HCT116 (cell line): ENCODE results near the gene VRK3. TPM values are rescaled to one million over a fixed set of nuclear protein-coding genes. Genes with fewer than 3 reads are reported as not detected.

Experiments used
- ATAC-seq: fragments of 200-7000 bp; cut with Tn5 transposase; 2 replicates; pipeline ENCODE4 v1.9.1; 2020; ENCODE audit warnings: mild to moderate bottlenecking, moderate library complexity
- BruUV-seq: library from RNA; stranded (reverse); fragments of 400-500 nt; replicated peaks from 2 replicates; lab custom pipeline; 2021; lab: Mats Ljungman, UMichigan
- CTCF ChIA-PET: fragments of 300-600 bp; sonication (Branson Sonifier 250); formaldehyde crosslinking; loops from one replicate; lab custom pipeline; 2021; ENCODE audit warnings: antibody characterized with exemption; lab: Charles Lee
- POLR2A ChIA-PET: fragments of 300-600, 350-600 bp; sonication (Branson Sonifier 250); formaldehyde crosslinking; loops from one replicate; lab custom pipeline; 2021; ENCODE audit warnings: antibody characterized with exemption; lab: Charles Lee
- RAD21 ChIA-PET, 2 experiments: fragments of 300-600 bp; sonication (Branson Sonifier 250); formaldehyde crosslinking; loops; one replicate each; lab custom pipeline; 2023; ENCODE audit warnings: low total read pairs in 2 of 2; ENCODE audit not compliant: uncharacterized antibody in 2 of 2, unreplicated experiment in 2 of 2, low non-redundant PET in 1 of 2; lab: Charles Lee
- DNase-seq: peaks from one replicate; pipeline ENCODE4 v3.0.0-alpha.2; 2010; ENCODE audit warnings: low read depth, low spot score
- H2AFZ ChIP-seq: fragments of 200-600 bp; shearing (Covaris generic), sonication (generic); 2 replicates; pipeline ENCODE4 v1.6.1; 2017; ENCODE audit warnings: low read depth, mixed run types, mixed read lengths, antibody characterized with exemption, low read length; ENCODE audit not compliant: poor library complexity, severe bottlenecking
- H3K27ac ChIP-seq: 2 replicates; pipeline ENCODE4 v1.5.1; 2012; ENCODE audit warnings: low read depth, low read length
- H3K27me3 ChIP-seq: fragments of 200-600 bp; sonication (generic); 2 replicates; pipeline ENCODE4 v1.6.1; 2016; ENCODE audit warnings: mixed run types, low read length, mixed read lengths; ENCODE audit not compliant: insufficient read depth
- H3K36me3 ChIP-seq, 2 experiments: fragments of 200-500 bp in 1 of 2; fragments of 200-600 bp in 1 of 2; sonication (Bioruptor generic) in 1 of 2; sonication (generic) in 1 of 2; 2 replicates each; pipeline versions ENCODE4 v1.5.1 to v1.6.1; 2014 to 2016; ENCODE audit warnings: low read length in 2 of 2, inconsistent platforms in 1 of 2, mixed read lengths in 1 of 2, mixed run types in 1 of 2; ENCODE audit not compliant: insufficient read depth in 2 of 2, control insufficient read depth in 1 of 2
- H3K4me1 ChIP-seq, 2 experiments: fragments of 200-600 bp in 1 of 2; sonication (generic) in 1 of 2; 2 replicates each; pipeline versions ENCODE4 v1.5.1 to v1.6.1; 2012 to 2017; ENCODE audit warnings: low read length in 2 of 2, inconsistent platforms in 1 of 2, mild to moderate bottlenecking in 1 of 2, mixed read lengths in 1 of 2, mixed run types in 1 of 2, moderate library complexity in 1 of 2; ENCODE audit not compliant: insufficient read depth in 2 of 2, control insufficient read depth in 1 of 2
- H3K4me2 ChIP-seq: fragments of 200-600 bp; sonication (generic); 2 replicates; pipeline ENCODE4 v1.6.1; 2017; ENCODE audit warnings: mixed run types, low read length, mixed read lengths
- H3K4me3 ChIP-seq, 2 experiments: fragments of 200-600 bp in 1 of 2; sonication (generic) in 1 of 2; replicated peaks in 1 of 2; 2 replicates each; pipeline ENCODE4 v1.5.1; 2011 to 2016; ENCODE audit warnings: low read length in 2 of 2, control low read depth in 1 of 2, low read depth in 1 of 2, mild to moderate bottlenecking in 1 of 2, mixed read lengths in 1 of 2, mixed run types in 1 of 2
- H3K79me2 ChIP-seq: fragments of 200-600 bp; sonication (generic); 2 replicates; pipeline ENCODE4 v1.6.1; 2017; ENCODE audit warnings: mild to moderate bottlenecking, mixed run types, low read length, moderate library complexity, mixed read lengths; ENCODE audit not compliant: insufficient read depth
- H3K9ac ChIP-seq: fragments of 200-600 bp; sonication (generic); 2 replicates; pipeline ENCODE4 v1.6.1; 2016; ENCODE audit warnings: low read length, mixed read lengths
- H3K9me2 ChIP-seq: fragments of 200-600 bp; sonication (generic), shearing (Covaris generic); 2 replicates; pipeline ENCODE4 v1.6.1; 2017; ENCODE audit warnings: mixed run types, mild to moderate bottlenecking, moderate library complexity; ENCODE audit not compliant: insufficient read depth
- H3K9me3 ChIP-seq, 2 experiments: fragments of 200-500 bp in 1 of 2; fragments of 200-600 bp in 1 of 2; sonication (Bioruptor generic) in 1 of 2; sonication (generic) in 1 of 2; 2 replicates each; pipeline ENCODE4 v1.6.1; 2014 to 2017; ENCODE audit warnings: low read length in 2 of 2, mixed read lengths in 2 of 2, inconsistent platforms in 1 of 2, low read depth in 1 of 2, mild to moderate bottlenecking in 1 of 2, mixed run types in 1 of 2, moderate library complexity in 1 of 2; ENCODE audit not compliant: control insufficient read depth in 1 of 2, insufficient read depth in 1 of 2
- H4K20me1 ChIP-seq: fragments of 200-600 bp; sonication (generic), shearing (Covaris generic); 2 replicates; pipeline ENCODE4 v1.6.1; 2017; ENCODE audit warnings: mixed run types, mild to moderate bottlenecking, moderate library complexity; ENCODE audit not compliant: insufficient read depth
- ATF3 ChIP-seq: IDR thresholded peaks from 2 replicates; pipeline ENCODE4 v1.6.1; 2012
- CBX3 ChIP-seq: IDR thresholded peaks from 2 replicates; pipeline ENCODE4 v1.6.1; 2012; ENCODE audit warnings: low read depth
- CEBPB ChIP-seq: IDR thresholded peaks from 2 replicates; pipeline ENCODE4 v1.6.1; 2012; ENCODE audit warnings: low read depth
- CTCF ChIP-seq, 3 experiments: fragments of 200-600 bp in 1 of 3; sonication (generic) in 1 of 3; IDR thresholded peaks in 2 of 3; conservative IDR thresholded peaks in 1 of 3; 2 replicates each; pipeline ENCODE4 v1.5.1; 2012 to 2017; ENCODE audit warnings: low read depth in 2 of 3, low read length in 2 of 3, antibody characterized with exemption in 1 of 3, borderline replicate concordance in 1 of 3, control low read depth in 1 of 3, mild to moderate bottlenecking in 1 of 3, mixed read lengths in 1 of 3, mixed run types in 1 of 3, moderate library complexity in 1 of 3; ENCODE audit not compliant: insufficient read depth in 1 of 3
- EGR1 ChIP-seq: IDR thresholded peaks from 2 replicates; pipeline ENCODE4 v1.6.1; 2012; ENCODE audit warnings: low read depth
- EZH2 ChIP-seq: fragments of 200-600 bp; sonication (generic); IDR thresholded peaks from 2 replicates; pipeline ENCODE4 v1.6.1; 2017; ENCODE audit warnings: antibody characterized with exemption, mixed run types
- EZH2phosphoT487 ChIP-seq: fragments of 200-600 bp; IDR thresholded peaks from 2 replicates; pipeline ENCODE4 v1.6.1; 2018; ENCODE audit warnings: antibody characterized with exemption, borderline replicate concordance
- FOSL1 ChIP-seq: IDR thresholded peaks from 2 replicates; pipeline ENCODE4 v1.6.1; 2012; ENCODE audit warnings: low read depth
- JUND ChIP-seq: IDR thresholded peaks from 2 replicates; pipeline ENCODE4 v1.6.1; 2012
- POLR2AphosphoS5 ChIP-seq: IDR thresholded peaks from 2 replicates; pipeline ENCODE4 v1.6.1; 2011; ENCODE audit warnings: mild to moderate bottlenecking, low read depth, low read length, moderate library complexity
- RAD21 ChIP-seq: IDR thresholded peaks from 2 replicates; pipeline ENCODE4 v1.6.1; 2012; ENCODE audit warnings: low read depth, mild to moderate bottlenecking
- REST ChIP-seq: IDR thresholded peaks from 2 replicates; pipeline ENCODE4 v1.6.1; 2012; ENCODE audit warnings: low read depth
- SIN3A ChIP-seq: IDR thresholded peaks from 2 replicates; pipeline ENCODE4 v1.6.1; 2012; ENCODE audit warnings: low read depth
- SP1 ChIP-seq: IDR thresholded peaks from 2 replicates; pipeline ENCODE4 v1.6.1; 2012; ENCODE audit warnings: low read depth
- TCF7L2 ChIP-seq: IDR thresholded peaks from 2 replicates; pipeline ENCODE4 v1.7.0; 2011; ENCODE audit warnings: borderline replicate concordance, inconsistent platforms; ENCODE audit not compliant: insufficient read depth, insufficient read length; ENCODE audit errors: extremely low read depth
- YY1 ChIP-seq: IDR thresholded peaks from 2 replicates; pipeline ENCODE4 v1.6.1; 2011; ENCODE audit warnings: low read length, low read depth, moderate library complexity, mild to moderate bottlenecking; ENCODE audit not compliant: insufficient replicate concordance; ENCODE audit errors: extremely low read depth
- ZFX ChIP-seq: fragments of 450-650 bp; IDR thresholded peaks from 2 replicates; pipeline ENCODE4 v1.6.1; 2017
- intact Hi-C: fragments of 100-400 bp; cut with micrococcal nuclease; formaldehyde crosslinking; loops from 2 replicates; pipeline ENCODE4 v1.10.0; 2022
- total RNA-seq: library from RNA; stranded (reverse); gene quantifications from one replicate; pipeline ENCODE4 v1.2.1, GENCODE V29; 2021; ENCODE audit not compliant: unreplicated experiment

Gene VRK3
- total RNA-seq, 1 experiment from 2014 or later, result 44.0 TPM

- TF ChIP-seq RAD21, result no peak
- TF ChIP-seq CEBPB, result no peak
- TF ChIP-seq SP1, result no peak
- no peak for TF ChIP-seq TCF7L2
- TF ChIP-seq EZH2, result no peak
- no peak for TF ChIP-seq CTCF (IDR thresholded peaks at IDR 0.05 in 2 of 3, conservative IDR thresholded peaks at IDR 0.05 in 1 of 3; ENCODE audit: borderline replicate concordance in 1 of 3, insufficient read depth in 1 of 3, low read depth in 2 of 3, low read length in 2 of 3)
- TF ChIP-seq REST, result no peak
- TF ChIP-seq ZFX, result no peak
- TF ChIP-seq FOSL1, result no peak
- TF ChIP-seq POLR2AphosphoS5, result no peak
- TF ChIP-seq EZH2phosphoT487, result no peak
- no peak for TF ChIP-seq CBX3
- no peak for TF ChIP-seq EGR1
- TF ChIP-seq JUND, result no peak
- TF ChIP-seq YY1, result no peak
- no peak for TF ChIP-seq SIN3A
- no peak for TF ChIP-seq ATF3
- no peak for ATAC-seq
- RAD21 ChIA-PET, result interaction anchor here in 1 of 2 experiments (0.6 kb wide), 1 partner anchor 476 kb away, joined by 6 read pairs; no protein-coding TSS in a partner anchor
- no peak overlapping the region for H3K4me3 ChIP-seq
- H3K27me3 ChIP-seq, result no peaks in the 10 kb centered on the region
- peaks cover 0 to 2% of the 10 kb centered on the region in 2 experiments; a peak in 1 of 4 replicates for H3K36me3 ChIP-seq
- H3K9ac ChIP-seq, result no peak overlapping the region
- CTCF ChIA-PET, result interaction anchor here (0.6 kb wide), 1 partner anchor 16 kb away, joined by 3 read pairs; no protein-coding TSS in a partner anchor
- no peak overlapping the region for H2AFZ ChIP-seq
- no peaks in the 10 kb centered on the region for H3K79me2 ChIP-seq
- H3K9me3 ChIP-seq, result no peaks in the 10 kb centered on the region
- intact Hi-C loops, result no loop called here
- no peaks in the 10 kb centered on the region for H3K9me2 ChIP-seq
- no peak overlapping the region for H3K27ac ChIP-seq
- no peaks in the 10 kb centered on the region for H3K4me1 ChIP-seq
- H3K4me2 ChIP-seq, result no peak overlapping the region
- POLR2A ChIA-PET, result no interaction called here
- no TSS peak for BruUV-seq
- H4K20me1 ChIP-seq, result no peaks in the 10 kb centered on the region
- no peak for DNase-seq
Measured at GRCh38 chr19:49981603-49982593, 43.3 kb downstream of the VRK3 start.
